ENCODE results near the gene RCSD1. TPM values are rescaled to one million over a fixed set of nuclear protein-coding genes. Genes with fewer than 3 reads are reported as not detected.
A peak's percentile ranks its signal among the peaks of the same experiment; 100 is the strongest.

The RCSD1 gene
- polyA plus RNA-seq, 3 donors: 116 to 218 (median 216) TPM

DNA sequence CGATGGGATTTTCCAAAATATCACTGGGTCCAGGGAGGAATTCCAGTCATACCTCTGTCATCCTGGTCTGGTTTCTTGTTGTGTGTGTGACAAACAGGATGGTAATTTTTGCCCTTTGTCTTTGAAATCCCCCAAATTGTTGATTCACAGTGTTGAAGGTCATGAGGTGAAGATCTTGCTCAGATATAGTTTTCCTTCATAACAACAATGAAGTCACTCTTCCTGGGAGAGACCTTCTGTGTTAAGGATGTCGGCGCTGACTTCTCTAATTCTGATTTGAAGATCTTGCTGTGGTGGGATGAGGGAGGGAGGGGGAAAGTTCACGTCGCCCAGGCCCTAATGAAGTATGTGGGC is 59.5 kb downstream of the RCSD1 start:
- no peak overlapping the region for H3K9ac ChIP-seq (ENCODE audit: insufficient read depth, low read length, poor library complexity, severe bottlenecking)
- intact Hi-C loops (cut with micrococcal nuclease): loop anchor here (5.0 to 10.0 kb wide), 4 partner anchors 87 to 285 kb away; partner anchors contain the start of gene CREG1 (in 1 of the 2)
- no peaks in the 10 kb centered on the region for H3K9me3 Mint-ChIP-seq
- peaks cover 14 to 22% of the 10 kb centered on the region in 2 donors for H3K4me1 ChIP-seq (ENCODE audit: control insufficient read depth in 1 of 2, insufficient read depth in 2 of 2, low read length in 2 of 2)
- H3K27ac Mint-ChIP-seq: peak overlapping the region; percentile 1 to 84 (median 55)
- peak in 1 of 3 donors; percentile 71 for DNase-seq
- peaks cover 31% of the 10 kb centered on the region for H3K4me1 Mint-ChIP-seq
- H3K4me2 ChIP-seq (replicated peaks; ENCODE audit: extremely low read depth, low read length, poor library complexity, severe bottlenecking): no peak overlapping the region
- no peaks in the 10 kb centered on the region for H3K27me3 Mint-ChIP-seq (ENCODE audit: low read depth in 3 of 3)
- H3K36me3 Mint-ChIP-seq: peaks cover 70 to 80% of the 10 kb centered on the region in 2 donors
- H2AFZ ChIP-seq (ENCODE audit: insufficient read depth, low read depth, low read length, poor library complexity, severe bottlenecking): no peak overlapping the region
- no peak overlapping the region for H3K4me3 Mint-ChIP-seq
- H3K4me3 ChIP-seq (replicated peaks in 1 of 3; ENCODE audit: low read depth in 2 of 3, low read length in 3 of 3): no peak overlapping the region
- H4K20me1 ChIP-seq (ENCODE audit: insufficient read depth, low read length): peaks cover 100% of the 10 kb centered on the region
- peaks cover 91% of the 10 kb centered on the region for H3K79me2 ChIP-seq (ENCODE audit: insufficient read depth, low read length)
- no peaks in the 10 kb centered on the region for H3K9me3 ChIP-seq (replicated peaks in 1 of 2; ENCODE audit: control insufficient read depth in 1 of 2, insufficient read depth in 1 of 2, low read length in 2 of 2)
- no peaks in the 10 kb centered on the region for H3K27me3 ChIP-seq (ENCODE audit: control insufficient read depth in 2 of 2, insufficient read depth in 2 of 2, low read length in 2 of 2)
- 90% methylated on average over 2 of the region's 5 CpGs for WGBS (ENCODE audit: insufficient coverage)
- TF ChIP-seq, protein P1, sequence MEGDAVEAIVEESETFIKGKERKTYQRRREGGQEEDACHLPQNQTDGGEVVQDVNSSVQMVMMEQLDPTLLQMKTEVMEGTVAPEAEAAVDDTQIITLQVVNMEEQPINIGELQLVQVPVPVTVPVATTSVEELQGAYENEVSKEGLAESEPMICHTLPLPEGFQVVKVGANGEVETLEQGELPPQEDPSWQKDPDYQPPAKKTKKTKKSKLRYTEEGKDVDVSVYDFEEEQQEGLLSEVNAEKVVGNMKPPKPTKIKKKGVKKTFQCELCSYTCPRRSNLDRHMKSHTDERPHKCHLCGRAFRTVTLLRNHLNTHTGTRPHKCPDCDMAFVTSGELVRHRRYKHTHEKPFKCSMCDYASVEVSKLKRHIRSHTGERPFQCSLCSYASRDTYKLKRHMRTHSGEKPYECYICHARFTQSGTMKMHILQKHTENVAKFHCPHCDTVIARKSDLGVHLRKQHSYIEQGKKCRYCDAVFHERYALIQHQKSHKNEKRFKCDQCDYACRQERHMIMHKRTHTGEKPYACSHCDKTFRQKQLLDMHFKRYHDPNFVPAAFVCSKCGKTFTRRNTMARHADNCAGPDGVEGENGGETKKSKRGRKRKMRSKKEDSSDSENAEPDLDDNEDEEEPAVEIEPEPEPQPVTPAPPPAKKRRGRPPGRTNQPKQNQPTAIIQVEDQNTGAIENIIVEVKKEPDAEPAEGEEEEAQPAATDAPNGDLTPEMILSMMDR (IDR thresholded peaks at IDR 0.05): no peak
- H3K36me3 ChIP-seq (replicated peaks in 1 of 2; ENCODE audit: control insufficient read depth in 1 of 2, insufficient read depth in 2 of 2, low read length in 2 of 2): peaks cover 91 to 99% of the 10 kb centered on the region in 2 donors
- H3K27ac ChIP-seq (ENCODE audit: low read depth in 1 of 2, low read length in 2 of 2): peak overlapping the region in 1 of 2 donors; percentile 73

GRCh38 chr1:167690053-167690452 is 60.0 kb downstream of the RCSD1 start:
- Histone ChIP-seq H2AFZ (ENCODE audit: insufficient read depth, low read depth, low read length, poor library complexity, severe bottlenecking) (no peak overlapping the region), H3K4me2 (replicated peaks; ENCODE audit: extremely low read depth, low read length, poor library complexity, severe bottlenecking) (no peak overlapping the region), H3K36me3 (replicated peaks in 1 of 2; ENCODE audit: control insufficient read depth in 1 of 2, insufficient read depth in 2 of 2, low read length in 2 of 2) (peaks cover 91 to 99% of the 10 kb centered on the region in 2 donors), H3K9me3 (replicated peaks in 1 of 2; ENCODE audit: control insufficient read depth in 1 of 2, insufficient read depth in 1 of 2, low read length in 2 of 2) (no peaks in the 10 kb centered on the region), H3K4me1 (ENCODE audit: control insufficient read depth in 1 of 2, insufficient read depth in 2 of 2, low read length in 2 of 2) (peaks cover 14 to 26% of the 10 kb centered on the region in 2 donors), H3K4me3 (replicated peaks in 1 of 3; ENCODE audit: low read depth in 2 of 3, low read length in 3 of 3) (no peak overlapping the region), H3K79me2 (ENCODE audit: insufficient read depth, low read length) (peaks cover 95% of the 10 kb centered on the region), H3K9ac (ENCODE audit: insufficient read depth, low read length, poor library complexity, severe bottlenecking) (no peak overlapping the region), H3K27ac (ENCODE audit: low read depth in 1 of 2, low read length in 2 of 2) (peak overlapping the region in 1 of 2 donors; percentile 73), H3K27me3 (ENCODE audit: control insufficient read depth in 2 of 2, insufficient read depth in 2 of 2, low read length in 2 of 2) (no peaks in the 10 kb centered on the region), H4K20me1 (ENCODE audit: insufficient read depth, low read length) (peaks cover 100% of the 10 kb centered on the region)
- peak overlapping the region in 2 of 7 donors; percentile 78 to 84 for H3K27ac Mint-ChIP-seq
- H3K4me1 Mint-ChIP-seq: peaks cover 36% of the 10 kb centered on the region
- peaks cover 75 to 80% of the 10 kb centered on the region in 2 donors for H3K36me3 Mint-ChIP-seq
- no peaks in the 10 kb centered on the region for H3K27me3 Mint-ChIP-seq (ENCODE audit: low read depth in 3 of 3)
- WGBS (ENCODE audit: insufficient coverage): 100% methylated on average over 1 of the region's 4 CpGs
- TF ChIP-seq, protein P1 (IDR thresholded peaks at IDR 0.05): no peak
- DNase-seq: no peak
- H3K9me3 Mint-ChIP-seq: no peaks in the 10 kb centered on the region
- intact Hi-C loops (cut with micrococcal nuclease): loop anchor here in 1 of 2 donors (10.0 kb wide), 1 partner anchor 625 kb away; no protein-coding TSS in a partner anchor
- H3K4me3 Mint-ChIP-seq: no peak overlapping the region

All from CD14-positive monocyte (primary cell).